ENCODE measurements around the gene KLHDC10.

KLHDC10 gene, protein sequence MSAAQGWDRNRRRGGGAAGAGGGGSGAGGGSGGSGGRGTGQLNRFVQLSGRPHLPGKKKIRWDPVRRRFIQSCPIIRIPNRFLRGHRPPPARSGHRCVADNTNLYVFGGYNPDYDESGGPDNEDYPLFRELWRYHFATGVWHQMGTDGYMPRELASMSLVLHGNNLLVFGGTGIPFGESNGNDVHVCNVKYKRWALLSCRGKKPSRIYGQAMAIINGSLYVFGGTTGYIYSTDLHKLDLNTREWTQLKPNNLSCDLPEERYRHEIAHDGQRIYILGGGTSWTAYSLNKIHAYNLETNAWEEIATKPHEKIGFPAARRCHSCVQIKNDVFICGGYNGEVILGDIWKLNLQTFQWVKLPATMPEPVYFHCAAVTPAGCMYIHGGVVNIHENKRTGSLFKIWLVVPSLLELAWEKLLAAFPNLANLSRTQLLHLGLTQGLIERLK

GRCh38 chr7:130069978-130070860 lies at the start of gene KLHDC10:
Gene KLHDC10, plus strand, starts transcription at chr7:130070534. Its CDS starts 110 bp downstream, at chr7:130070644.
- no peak for TF ChIP-seq ZFX (IDR thresholded peaks at IDR 0.05; ENCODE audit: borderline replicate concordance)
- TF ChIP-seq, protein P1, sequence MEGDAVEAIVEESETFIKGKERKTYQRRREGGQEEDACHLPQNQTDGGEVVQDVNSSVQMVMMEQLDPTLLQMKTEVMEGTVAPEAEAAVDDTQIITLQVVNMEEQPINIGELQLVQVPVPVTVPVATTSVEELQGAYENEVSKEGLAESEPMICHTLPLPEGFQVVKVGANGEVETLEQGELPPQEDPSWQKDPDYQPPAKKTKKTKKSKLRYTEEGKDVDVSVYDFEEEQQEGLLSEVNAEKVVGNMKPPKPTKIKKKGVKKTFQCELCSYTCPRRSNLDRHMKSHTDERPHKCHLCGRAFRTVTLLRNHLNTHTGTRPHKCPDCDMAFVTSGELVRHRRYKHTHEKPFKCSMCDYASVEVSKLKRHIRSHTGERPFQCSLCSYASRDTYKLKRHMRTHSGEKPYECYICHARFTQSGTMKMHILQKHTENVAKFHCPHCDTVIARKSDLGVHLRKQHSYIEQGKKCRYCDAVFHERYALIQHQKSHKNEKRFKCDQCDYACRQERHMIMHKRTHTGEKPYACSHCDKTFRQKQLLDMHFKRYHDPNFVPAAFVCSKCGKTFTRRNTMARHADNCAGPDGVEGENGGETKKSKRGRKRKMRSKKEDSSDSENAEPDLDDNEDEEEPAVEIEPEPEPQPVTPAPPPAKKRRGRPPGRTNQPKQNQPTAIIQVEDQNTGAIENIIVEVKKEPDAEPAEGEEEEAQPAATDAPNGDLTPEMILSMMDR (IDR thresholded peaks at IDR 0.05) = no peak
- peak within 1 kb of the TSS; percentile 79 for H3K27ac ChIP-seq

- no peak for TF ChIP-seq ZFX (IDR thresholded peaks at IDR 0.05; ENCODE audit: borderline replicate concordance)
- TF ChIP-seq, protein P1 (IDR thresholded peaks at IDR 0.05) = no peak
- no peak overlapping the region for H3K27ac ChIP-seq
These were observed 49.1 kb upstream of the KLHDC10 start for GRCh38 chr7:130021105-130021834.

GRCh38 chr7:130022115-130022514 lies 48.2 kb upstream of the KLHDC10 start:
- H3K27ac ChIP-seq = no peak overlapping the region
- TF ChIP-seq ZFX (IDR thresholded peaks at IDR 0.05; ENCODE audit: borderline replicate concordance) = no peak
- TF ChIP-seq, protein P1 (IDR thresholded peaks at IDR 0.05) = no peak

DNA sequence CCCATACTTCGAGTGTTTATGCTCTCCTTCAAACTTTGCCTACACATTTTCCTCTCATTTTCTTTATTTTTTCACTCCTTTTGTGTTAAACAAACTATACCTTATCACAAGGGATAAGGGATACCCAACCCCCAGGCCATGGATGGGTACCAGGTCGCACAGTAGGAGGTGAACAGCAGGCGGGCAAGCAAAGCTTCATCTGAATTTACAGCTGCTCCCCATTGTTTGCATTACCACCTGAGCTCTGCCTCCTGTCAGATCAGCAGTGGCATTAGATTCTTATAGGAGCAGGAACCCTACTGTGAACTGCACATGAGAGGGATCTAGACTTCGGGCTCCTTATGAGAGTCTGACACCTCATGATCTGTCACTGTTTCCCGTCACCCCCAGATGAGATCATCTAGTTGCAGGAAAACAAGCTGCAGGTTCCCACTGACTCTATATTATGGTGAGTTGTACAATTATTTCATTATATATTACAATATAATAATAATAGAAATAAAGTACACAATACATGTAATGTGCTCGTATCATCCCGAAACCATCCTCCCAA lies 47.6 kb upstream of the KLHDC10 start:
- H3K27ac ChIP-seq = no peak overlapping the region

GRCh38 chr7:130024390-130024789 lies 45.9 kb upstream of the KLHDC10 start:
- no peak overlapping the region for H3K27ac ChIP-seq
- TF ChIP-seq, protein P1 (IDR thresholded peaks at IDR 0.05) = no peak
- TF ChIP-seq ZFX (IDR thresholded peaks at IDR 0.05; ENCODE audit: borderline replicate concordance) = no peak

More for the DNA sequence above, 47.6 kb upstream of the KLHDC10 start:
- TF ChIP-seq, protein P1 (IDR thresholded peaks at IDR 0.05) = no peak
- no peak for TF ChIP-seq ZFX (IDR thresholded peaks at IDR 0.05; ENCODE audit: borderline replicate concordance)

- no peak overlapping the region for H3K27ac ChIP-seq
- TF ChIP-seq, protein P1 (IDR thresholded peaks at IDR 0.05) = no peak
- TF ChIP-seq ZFX (IDR thresholded peaks at IDR 0.05; ENCODE audit: borderline replicate concordance) = no peak
These were observed 37.6 kb upstream of the KLHDC10 start for GRCh38 chr7:130032698-130033097.
